Astrocyte (in vitro differentiated cells and primary cell): ENCODE data around the gene DHRS9. TPM values are rescaled to one million over a fixed set of nuclear protein-coding genes. Genes with fewer than 3 reads are reported as not detected.

Experiments used
- DNase-seq: peaks from one replicate; pipeline ENCODE4 v3.0.0-alpha.2; 2010; ENCODE audit warnings: low read depth
- FAIRE-seq: peaks from 2 replicates; lab custom pipeline; 2011; peaks lifted over from hg19 to GRCh38; lab: Jason Lieb, UNC
- H2AFZ ChIP-seq: 2 replicates; pipeline ENCODE4 v1.6.0; 2012; ENCODE audit warnings: low read depth, low read length, inconsistent platforms
- H3K27ac ChIP-seq: 2 replicates; pipeline ENCODE4 v1.5.1; 2011; ENCODE audit warnings: low read depth, low read length, inconsistent platforms
- H3K27me3 ChIP-seq: 2 replicates; pipeline ENCODE4 v1.6.0; 2011; ENCODE audit warnings: low read length, inconsistent platforms; ENCODE audit not compliant: insufficient read depth
- H3K36me3 ChIP-seq: 2 replicates; pipeline ENCODE4 v1.5.1; 2011; ENCODE audit warnings: low read length, inconsistent platforms; ENCODE audit not compliant: insufficient read depth
- H3K4me1 ChIP-seq: 2 replicates; pipeline ENCODE4 v1.5.1; 2011; ENCODE audit warnings: low read length, inconsistent platforms; ENCODE audit not compliant: insufficient read depth
- H3K4me2 ChIP-seq: 2 replicates; pipeline ENCODE4 v1.6.0; 2012; ENCODE audit warnings: low read length, inconsistent platforms
- H3K4me3 ChIP-seq: 2 replicates; pipeline ENCODE4 v1.5.1; 2011; ENCODE audit warnings: low read depth, mild to moderate bottlenecking, low read length, inconsistent platforms; ENCODE audit not compliant: insufficient read depth
- H3K79me2 ChIP-seq: 2 replicates; pipeline ENCODE4 v1.6.0; 2012; ENCODE audit warnings: mild to moderate bottlenecking, low read length, inconsistent platforms; ENCODE audit not compliant: insufficient read depth
- H3K9ac ChIP-seq: 2 replicates; pipeline ENCODE4 v1.6.0; 2012; ENCODE audit warnings: mild to moderate bottlenecking, low read length, inconsistent platforms
- H3K9me3 ChIP-seq: 2 replicates; pipeline ENCODE4 v1.5.1; 2012; ENCODE audit warnings: low read depth, mild to moderate bottlenecking, low read length, inconsistent platforms; ENCODE audit not compliant: insufficient read depth
- H4K20me1 ChIP-seq: 2 replicates; pipeline ENCODE4 v1.6.0; 2012; ENCODE audit warnings: low read length, inconsistent platforms; ENCODE audit not compliant: insufficient read depth
- H3K27ac Mint-ChIP-seq: one replicate; pipeline ENCODE4 v1.8.0; 2021; ENCODE audit warnings: mild to moderate bottlenecking, mixed read lengths; ENCODE audit not compliant: unreplicated experiment
- H3K27me3 Mint-ChIP-seq: one replicate; pipeline ENCODE4 v1.8.0; 2021; ENCODE audit warnings: low read depth, mixed read lengths; ENCODE audit not compliant: unreplicated experiment
- H3K36me3 Mint-ChIP-seq: one replicate; pipeline ENCODE4 v1.8.0; 2021; ENCODE audit warnings: low read depth, mixed read lengths; ENCODE audit not compliant: unreplicated experiment
- H3K4me1 Mint-ChIP-seq: one replicate; pipeline ENCODE4 v1.8.0; 2021; ENCODE audit warnings: low read depth, mixed read lengths; ENCODE audit not compliant: unreplicated experiment
- H3K4me3 Mint-ChIP-seq: one replicate; pipeline ENCODE4 v1.8.0; 2021; ENCODE audit warnings: mild to moderate bottlenecking, moderate library complexity, mixed read lengths; ENCODE audit not compliant: unreplicated experiment
- H3K9me3 Mint-ChIP-seq: one replicate; pipeline ENCODE4 v1.8.0; 2021; ENCODE audit warnings: mild to moderate bottlenecking, mixed read lengths; ENCODE audit not compliant: unreplicated experiment
- CTCF ChIP-seq: IDR thresholded peaks from 2 replicates; pipeline ENCODE4 v1.5.1; 2011; ENCODE audit warnings: low read depth, mild to moderate bottlenecking, inconsistent platforms, low read length, moderate library complexity; ENCODE audit not compliant: insufficient read depth
- EZH2 ChIP-seq: IDR thresholded peaks from 2 replicates; pipeline ENCODE4 v1.6.1; 2012; ENCODE audit warnings: mild to moderate bottlenecking, low read length, inconsistent platforms; ENCODE audit not compliant: insufficient read depth
- total RNA-seq: library from RNA; stranded (reverse); gene quantifications from 2 replicates; pipeline ENCODE4 v1.2.1, GENCODE V29; 2021

The DHRS9 gene
- total RNA-seq, 1 donor from 2014 or later, result not detected

DNA sequence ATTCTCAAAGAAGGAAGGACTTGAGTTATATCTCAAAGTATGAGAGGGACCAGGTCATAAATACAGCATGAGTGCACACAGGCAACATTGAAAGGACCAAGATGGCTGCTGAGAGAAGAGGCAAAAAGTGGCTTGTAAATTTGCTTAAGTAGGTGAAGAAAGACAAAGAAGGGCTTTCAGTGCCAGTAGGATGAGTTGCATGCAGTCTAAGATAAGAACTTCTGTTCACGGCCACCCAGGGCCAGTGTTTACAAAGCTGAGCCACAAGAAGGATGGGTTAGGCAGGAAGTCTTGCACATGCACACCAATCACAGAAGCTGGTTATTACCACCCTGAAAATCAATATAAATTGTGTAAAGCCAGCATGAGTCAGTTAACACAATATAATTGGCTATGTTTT is 35.1 kb upstream of the DHRS9 start:
- Histone ChIP-seq H3K36me3 (no peaks in the 10 kb centered on the region), H3K9ac (no peak overlapping the region), H3K9me3 (no peaks in the 10 kb centered on the region), H3K4me3 (no peak overlapping the region), H3K79me2 (no peaks in the 10 kb centered on the region), H3K4me2 (no peak overlapping the region), H3K27me3 (no peaks in the 10 kb centered on the region), H3K27ac (no peak overlapping the region), H2AFZ (no peak overlapping the region), H3K4me1 (no peaks in the 10 kb centered on the region), H4K20me1 (no peaks in the 10 kb centered on the region)
- Mint-ChIP-seq H3K9me3 (no peaks in the 10 kb centered on the region), H3K27me3 (no peaks in the 10 kb centered on the region), H3K4me3 (no peak overlapping the region), H3K4me1 (peaks cover 5% of the 10 kb centered on the region), H3K36me3 (no peaks in the 10 kb centered on the region), H3K27ac (no peak overlapping the region)
- TF ChIP-seq CTCF (no peak), EZH2 (no peak)
- DNase-seq (peak; percentile 37), FAIRE-seq (no peak)

DNA sequence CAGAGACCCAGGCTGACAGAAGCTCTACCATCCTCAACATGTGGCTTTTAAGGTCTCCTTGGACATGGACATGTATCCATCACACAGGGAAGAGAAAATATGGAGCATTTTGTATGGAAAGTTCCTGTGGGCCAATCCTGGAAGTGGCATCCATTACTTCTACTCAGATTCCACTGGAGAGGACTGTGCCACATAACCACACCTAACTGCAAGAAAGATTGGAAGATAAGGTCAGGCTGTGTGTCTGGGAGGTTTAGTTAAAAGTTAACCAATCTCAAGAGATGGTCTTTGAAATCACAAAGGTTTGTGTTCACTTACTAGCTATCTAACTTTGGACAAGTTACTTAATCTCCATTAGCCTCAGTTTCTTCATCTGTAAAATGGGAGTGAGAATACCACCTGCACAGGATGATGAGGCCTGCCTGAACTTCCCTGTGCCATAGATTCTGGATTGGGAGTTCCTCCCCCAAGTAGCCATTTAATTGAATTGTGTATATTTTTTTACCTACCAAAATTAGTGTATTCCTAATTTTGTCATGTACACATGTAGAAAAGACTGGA is 34.3 kb upstream of the DHRS9 start:
- no peaks in the 10 kb centered on the region for H3K27me3 Mint-ChIP-seq
- Histone ChIP-seq H3K27ac (no peak overlapping the region), H3K4me1 (no peaks in the 10 kb centered on the region), H2AFZ (no peak overlapping the region), H3K4me2 (no peak overlapping the region), H3K27me3 (no peaks in the 10 kb centered on the region), H3K9me3 (no peaks in the 10 kb centered on the region), H3K9ac (no peak overlapping the region), H3K4me3 (no peak overlapping the region), H4K20me1 (no peaks in the 10 kb centered on the region), H3K36me3 (no peaks in the 10 kb centered on the region), H3K79me2 (no peaks in the 10 kb centered on the region)
- DNase-seq (no peak), FAIRE-seq (no peak)
- TF ChIP-seq CTCF, result no peak
- TF ChIP-seq EZH2, result no peak
- peaks cover 5% of the 10 kb centered on the region for H3K4me1 Mint-ChIP-seq
- H3K9me3 Mint-ChIP-seq, result no peaks in the 10 kb centered on the region
- H3K4me3 Mint-ChIP-seq, result no peak overlapping the region
- no peaks in the 10 kb centered on the region for H3K36me3 Mint-ChIP-seq
- H3K27ac Mint-ChIP-seq, result no peak overlapping the region

- Mint-ChIP-seq H3K9me3 (no peaks in the 10 kb centered on the region), H3K27me3 (no peaks in the 10 kb centered on the region), H3K27ac (no peak overlapping the region), H3K4me3 (no peak overlapping the region), H3K4me1 (peaks cover 5% of the 10 kb centered on the region), H3K36me3 (no peaks in the 10 kb centered on the region)
- Histone ChIP-seq H3K9ac (no peak overlapping the region), H3K27ac (no peak overlapping the region), H3K4me1 (no peaks in the 10 kb centered on the region), H4K20me1 (no peaks in the 10 kb centered on the region), H3K9me3 (no peaks in the 10 kb centered on the region), H3K27me3 (no peaks in the 10 kb centered on the region), H3K79me2 (no peaks in the 10 kb centered on the region), H3K4me2 (no peak overlapping the region), H2AFZ (no peak overlapping the region), H3K36me3 (no peaks in the 10 kb centered on the region), H3K4me3 (no peak overlapping the region)
- FAIRE-seq (no peak), DNase-seq (no peak)
- no peak for TF ChIP-seq CTCF
- TF ChIP-seq EZH2, result no peak
These were observed 33.5 kb upstream of the DHRS9 start for GRCh38 chr2:169035887-169036286.
